Keratinocyte (primary cell): ENCODE results near the gene SUSD3. TPM values are rescaled to one million over a fixed set of nuclear protein-coding genes. Genes with fewer than 3 reads are reported as not detected.

Experiments
- DNase-seq: peaks from one replicate; pipeline ENCODE4 v3.0.0-alpha.2; 2011; ENCODE audit warnings: low read depth, missing footprints, low spot score
- FAIRE-seq: peaks from 2 replicates; lab custom pipeline; 2011; peaks lifted over from hg19 to GRCh38; lab: Jason Lieb, UNC
- H2AFZ ChIP-seq: 2 replicates; pipeline ENCODE4 v1.6.0; 2012; ENCODE audit warnings: low read length, control low read depth, inconsistent platforms; ENCODE audit not compliant: control insufficient read depth
- H3K27ac ChIP-seq: 2 replicates; pipeline ENCODE4 v1.5.1; 2011; ENCODE audit warnings: low read length; ENCODE audit not compliant: control insufficient read depth, insufficient read depth
- H3K27me3 ChIP-seq: 3 replicates; pipeline ENCODE4 v1.6.0; 2011; ENCODE audit warnings: low read length; ENCODE audit not compliant: control insufficient read depth, insufficient read depth; ENCODE audit errors: extremely low read depth
- H3K36me3 ChIP-seq, 2 experiments: 2 replicates in 1 of 2; 3 replicates in 1 of 2; pipeline ENCODE4 v1.5.1; 2011; ENCODE audit warnings: low read length in 2 of 2, mild to moderate bottlenecking in 1 of 2; ENCODE audit not compliant: control insufficient read depth in 2 of 2, insufficient read depth in 2 of 2; ENCODE audit errors: extremely low read depth in 1 of 2
- H3K4me1 ChIP-seq: 3 replicates; pipeline ENCODE4 v1.5.1; 2011; ENCODE audit warnings: low read length; ENCODE audit not compliant: control insufficient read depth, insufficient read depth; ENCODE audit errors: extremely low read depth
- H3K4me2 ChIP-seq: 3 replicates; pipeline ENCODE4 v1.6.0; 2011; ENCODE audit warnings: low read depth, low read length; ENCODE audit not compliant: control insufficient read depth, insufficient read depth; ENCODE audit errors: extremely low read depth
- H3K4me3 ChIP-seq, 3 experiments: fragments of 200-600 bp in 1 of 3; sonication (generic) in 1 of 3; 2 replicates in 2 of 3; 3 replicates in 1 of 3; pipeline ENCODE4 v1.5.1; 2011 to 2016; ENCODE audit warnings: low read length in 3 of 3, mild to moderate bottlenecking in 3 of 3, control low read depth in 2 of 3, inconsistent platforms in 1 of 3, low read depth in 1 of 3, mixed read lengths in 1 of 3, mixed run types in 1 of 3, moderate library complexity in 1 of 3; ENCODE audit not compliant: control insufficient read depth in 2 of 3, insufficient read depth in 2 of 3; ENCODE audit errors: extremely low read depth in 1 of 3
- H3K79me2 ChIP-seq: 2 replicates; pipeline ENCODE4 v1.6.0; 2012; ENCODE audit warnings: low read length; ENCODE audit not compliant: control insufficient read depth, insufficient read depth
- H3K9ac ChIP-seq: 3 replicates; pipeline ENCODE4 v1.6.0; 2011; ENCODE audit warnings: low read length; ENCODE audit not compliant: control insufficient read depth, insufficient read depth; ENCODE audit errors: extremely low read depth
- H3K9me1 ChIP-seq: 3 replicates; pipeline ENCODE4 v1.6.0; 2011; ENCODE audit warnings: low read length; ENCODE audit not compliant: control insufficient read depth, insufficient read depth; ENCODE audit errors: extremely low read depth
- H3K9me3 ChIP-seq: 2 replicates; pipeline ENCODE4 v1.5.1; 2012; ENCODE audit warnings: low read depth, low read length; ENCODE audit not compliant: control insufficient read depth
- H4K20me1 ChIP-seq: 3 replicates; pipeline ENCODE4 v1.6.0; 2011; ENCODE audit warnings: low read length; ENCODE audit not compliant: control insufficient read depth, insufficient read depth; ENCODE audit errors: extremely low read depth
- CTCF ChIP-seq, 3 experiments: IDR thresholded peaks in 1 of 3; conservative IDR thresholded peaks in 1 of 3; optimal IDR thresholded peaks in 1 of 3; 2 replicates in 2 of 3; 3 replicates in 1 of 3; pipeline versions ENCODE3 to v1.5.1; 2011; ENCODE audit warnings: low read length in 3 of 3, mild to moderate bottlenecking in 3 of 3, moderate library complexity in 2 of 3, control low read depth in 1 of 3, inconsistent platforms in 1 of 3; ENCODE audit not compliant: insufficient read depth in 2 of 3; ENCODE audit errors: extremely low read depth in 1 of 3
- EZH2 ChIP-seq: IDR thresholded peaks from one replicate; pipeline ENCODE4 v1.6.1; 2012; ENCODE audit warnings: inconsistent platforms, mild to moderate bottlenecking, low read length, moderate library complexity
- dilution Hi-C: fragments of 300-500 bp; cut with MboI; formaldehyde crosslinking; loops from one replicate; pipeline ENCODE4 v1.7.0; 2020; ENCODE audit warnings: low sequenced_read_pairs; ENCODE audit not compliant: extremely low pct_ligation_motif_present
- polyA minus RNA-seq, 3 experiments: library from RNA; depleted of rRNA, polyadenylated mRNA; stranded (reverse); fragments of >200 nt; gene quantifications; 1 replicate in 1 of 3; 2 replicates in 1 of 3; 3 replicates in 1 of 3; pipeline ENCODE4 v1.2.3, GENCODE V29; 2011
- polyA plus RNA-seq, 5 experiments: library from polyadenylated mRNA; depleted of rRNA in 3 of 5; stranded (reverse) in 3 of 5; stranded (forward) in 1 of 5; unstranded in 1 of 5; fragments of >200 nt; gene quantifications; 1 replicate in 1 of 5; 2 replicates in 3 of 5; 3 replicates in 1 of 5; pipeline versions ENCODE4 v1.2.1 to v1.2.3, GENCODE V29; 2011 to 2012; ENCODE audit warnings: missing spikeins in 2 of 5, low read depth in 1 of 5, low replicate concordance in 1 of 5

The SUSD3 gene
- polyA plus RNA-seq: 0.20 to 0.37 TPM in 2 of 3 replicates, not detected in the other
- polyA plus RNA-seq (2011; ENCODE audit: low read depth): not detected
- polyA plus RNA-seq (2011; cell fraction: cytosol; rRNA removed): 0.18 and 0.19 TPM in 2 replicates
- polyA plus RNA-seq (2011; cell fraction: nucleus; rRNA removed): not detected in 2 replicates
- not detected in 2 replicates for polyA plus RNA-seq (2012; ENCODE audit: low replicate concordance)
- 0.32 TPM in 1 of 3 replicates, not detected in the others for polyA minus RNA-seq
- polyA minus RNA-seq (2011; cell fraction: cytosol; rRNA and poly(A)+ RNA removed): not detected
- not detected in 2 replicates for polyA minus RNA-seq (2011; cell fraction: nucleus; rRNA and poly(A)+ RNA removed)

DNA sequence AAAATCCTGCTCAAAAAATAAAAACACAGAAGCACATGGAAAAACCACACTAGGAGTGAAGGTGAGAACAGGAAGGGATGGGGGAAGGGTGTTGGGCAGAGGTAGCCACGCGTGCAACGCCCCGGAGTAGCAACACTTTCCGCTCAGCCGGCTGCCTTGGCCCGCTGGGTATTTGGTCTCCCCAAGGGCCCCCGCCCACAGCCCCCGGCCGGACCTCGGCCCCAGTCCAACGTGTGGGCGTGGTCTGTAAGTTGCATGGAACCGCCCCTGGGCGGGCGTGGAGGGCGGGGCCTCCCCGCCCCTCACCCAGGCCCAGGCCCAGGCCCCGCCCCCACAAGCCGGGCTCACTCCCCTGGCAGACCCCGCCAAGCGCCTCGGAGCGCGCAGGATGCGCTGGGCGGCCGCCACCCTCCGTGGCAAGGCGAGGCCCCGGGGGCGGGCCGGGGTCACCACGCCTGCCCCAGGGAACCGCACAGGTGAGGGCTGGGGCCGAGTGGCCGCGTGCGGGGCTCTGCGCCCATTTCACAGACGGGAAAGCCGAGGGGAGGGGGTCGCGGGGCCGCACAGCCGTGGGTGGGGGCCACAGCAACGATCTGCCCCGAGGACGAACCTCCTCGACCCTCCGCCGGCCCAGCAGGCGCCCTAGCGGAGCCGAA lies at the start of gene SUSD3:
SUSD3 (plus strand) TSS at position 347 of the 656 bp plus-strand sequence; CDS start at position 389, 42 bp downstream.
- Histone ChIP-seq H3K36me3 (no peaks in the 10 kb centered on the region), H3K9me1 (no peaks in the 10 kb centered on the region), H3K79me2 (no peaks in the 10 kb centered on the region), H2AFZ (no peak within 1 kb of the TSS), H3K27me3 (peaks cover 15% of the 10 kb centered on the region), H4K20me1 (no peaks in the 10 kb centered on the region), H3K4me2 (peak within 1 kb of the TSS; percentile 35), H3K9ac (no peak within 1 kb of the TSS), H3K4me3 (peak within 1 kb of the TSS in 2 of 3 experiments; percentile 26 to 36), H3K9me3 (no peaks in the 10 kb centered on the region), H3K4me1 (no peaks in the 10 kb centered on the region), H3K27ac (no peak within 1 kb of the TSS)
- no peak for DNase-seq
- no peak for FAIRE-seq
- no peak for TF ChIP-seq CTCF (optimal IDR thresholded peaks at IDR 0.05 in 1 of 3, IDR thresholded peaks at IDR 0.05 in 1 of 3, conservative IDR thresholded peaks at IDR 0.05 in 1 of 3; ENCODE audit: extremely low read depth in 1 of 3, insufficient read depth in 2 of 3, low read length in 3 of 3)
- TF ChIP-seq EZH2: no peak
- dilution Hi-C loops: no loop called here

GRCh38 chr9:93009337-93010015 lies 49.0 kb upstream of the SUSD3 start:
- Histone ChIP-seq H3K4me2 (no peak overlapping the region), H3K36me3 (no peaks in the 10 kb centered on the region), H4K20me1 (no peaks in the 10 kb centered on the region), H2AFZ (no peak overlapping the region), H3K9ac (no peak overlapping the region), H3K27ac (no peak overlapping the region), H3K4me3 (no peak overlapping the region), H3K4me1 (no peaks in the 10 kb centered on the region), H3K79me2 (no peaks in the 10 kb centered on the region), H3K27me3 (peaks cover 7% of the 10 kb centered on the region), H3K9me3 (no peaks in the 10 kb centered on the region), H3K9me1 (no peaks in the 10 kb centered on the region)
- TF ChIP-seq CTCF (optimal IDR thresholded peaks at IDR 0.05 in 1 of 3, IDR thresholded peaks at IDR 0.05 in 1 of 3, conservative IDR thresholded peaks at IDR 0.05 in 1 of 3; ENCODE audit: extremely low read depth in 1 of 3, insufficient read depth in 2 of 3, low read length in 3 of 3) (no peak), EZH2 (no peak)
- FAIRE-seq (no peak), DNase-seq (no peak)
- dilution Hi-C loops: no loop called here
